ENCODE results near the gene HMGB2.

The HMGB2 gene

DNA sequence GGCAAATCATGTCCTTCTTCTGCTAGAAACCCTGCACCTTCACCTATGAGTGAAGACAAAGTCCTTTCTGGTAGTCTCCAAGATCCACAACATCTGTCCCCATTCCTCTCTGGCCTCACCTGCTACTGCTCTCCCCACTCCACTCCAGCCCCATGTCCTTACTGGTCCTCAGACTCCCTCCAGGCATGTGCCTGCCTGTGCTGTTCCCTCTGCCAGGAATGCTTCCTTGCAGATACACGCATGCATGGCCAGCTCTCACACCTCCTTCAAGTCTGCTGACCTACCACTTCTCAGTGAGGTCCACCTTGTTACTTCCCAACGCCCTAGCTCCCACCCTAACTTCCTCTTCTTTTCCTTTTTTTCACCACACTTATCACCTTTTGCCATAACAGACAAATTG is 18.1 kb downstream of the HMGB2 start:
- TF ChIP-seq CTCF (IDR thresholded peaks at IDR 0.05; ENCODE audit: low read depth, low read length): no peak
- H3K4me3 ChIP-seq (ENCODE audit: low read depth, low read length): no peak overlapping the region

DNA sequence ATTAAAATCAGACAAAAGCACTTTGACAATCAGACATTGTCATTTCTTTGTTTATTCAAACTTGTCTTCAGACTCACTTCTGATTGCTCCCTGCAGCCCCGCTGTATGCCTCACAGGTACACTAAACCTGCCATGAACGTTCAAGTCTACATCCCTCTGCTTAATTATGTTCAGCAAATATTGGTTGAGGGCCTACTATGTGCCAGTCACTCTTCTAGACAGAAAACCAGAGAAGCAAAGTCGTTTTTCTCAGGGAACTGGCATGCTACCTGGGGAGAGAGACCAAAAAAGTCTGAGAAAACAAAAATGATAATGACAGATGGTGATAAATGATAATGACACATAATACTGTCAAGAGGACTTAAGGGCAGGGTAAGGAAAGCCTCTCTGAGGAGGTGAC is 19.4 kb downstream of the HMGB2 start:
- no peak for TF ChIP-seq CTCF (IDR thresholded peaks at IDR 0.05; ENCODE audit: low read depth, low read length)
- H3K4me3 ChIP-seq (ENCODE audit: low read depth, low read length): no peak overlapping the region

GRCh38 chr4:173311368-173311767 is 22.8 kb downstream of the HMGB2 start:
- TF ChIP-seq CTCF (IDR thresholded peaks at IDR 0.05; ENCODE audit: low read depth, low read length): no peak
- no peak overlapping the region for H3K4me3 ChIP-seq (ENCODE audit: low read depth, low read length)

- no peak for TF ChIP-seq CTCF (IDR thresholded peaks at IDR 0.05; ENCODE audit: low read depth, low read length)
Observed at GRCh38 chr4:173307778-173308177, 26.4 kb downstream of the HMGB2 start.

GRCh38 chr4:173301518-173302201 is 32.5 kb downstream of the HMGB2 start:
- H3K4me3 ChIP-seq (ENCODE audit: low read depth, low read length): no peak overlapping the region
- TF ChIP-seq CTCF (IDR thresholded peaks at IDR 0.05; ENCODE audit: low read depth, low read length): peak; percentile 29; the same call in 1 of the 2 replicates

More at GRCh38 chr4:173307778-173308177, 26.4 kb downstream of the HMGB2 start:
- H3K4me3 ChIP-seq (ENCODE audit: low read depth, low read length): no peak overlapping the region

GRCh38 chr4:173294444-173294843 is 39.7 kb downstream of the HMGB2 start:
- no peak for TF ChIP-seq CTCF (IDR thresholded peaks at IDR 0.05; ENCODE audit: low read depth, low read length)
- H3K4me3 ChIP-seq (ENCODE audit: low read depth, low read length): no peak overlapping the region

DNA sequence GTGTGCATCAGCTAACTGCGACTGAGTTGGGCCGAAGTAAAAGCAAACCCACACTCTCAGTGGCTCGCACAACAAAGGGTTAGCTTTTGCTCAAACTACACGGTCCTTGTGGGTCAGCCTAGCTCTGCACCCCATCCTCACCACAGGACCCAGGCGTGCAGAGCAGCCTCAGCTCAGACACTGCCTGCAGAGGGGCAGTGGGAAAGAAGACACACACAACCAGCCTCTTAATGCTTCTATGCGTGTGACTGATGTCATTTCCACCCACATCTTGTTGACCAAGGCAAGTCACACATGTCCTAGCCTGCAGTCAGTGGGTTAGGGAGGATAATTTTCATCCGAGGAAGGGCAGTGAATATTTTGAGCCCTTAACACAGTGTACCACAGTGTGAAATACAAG is 40.5 kb downstream of the HMGB2 start:
- no peak for TF ChIP-seq CTCF (IDR thresholded peaks at IDR 0.05; ENCODE audit: low read depth, low read length)
- no peak overlapping the region for H3K4me3 ChIP-seq (ENCODE audit: low read depth, low read length)

Data from WI38 (cell line).